Measurements from ENCODE around the gene UQCC2.

UQCC2 gene

DNA sequence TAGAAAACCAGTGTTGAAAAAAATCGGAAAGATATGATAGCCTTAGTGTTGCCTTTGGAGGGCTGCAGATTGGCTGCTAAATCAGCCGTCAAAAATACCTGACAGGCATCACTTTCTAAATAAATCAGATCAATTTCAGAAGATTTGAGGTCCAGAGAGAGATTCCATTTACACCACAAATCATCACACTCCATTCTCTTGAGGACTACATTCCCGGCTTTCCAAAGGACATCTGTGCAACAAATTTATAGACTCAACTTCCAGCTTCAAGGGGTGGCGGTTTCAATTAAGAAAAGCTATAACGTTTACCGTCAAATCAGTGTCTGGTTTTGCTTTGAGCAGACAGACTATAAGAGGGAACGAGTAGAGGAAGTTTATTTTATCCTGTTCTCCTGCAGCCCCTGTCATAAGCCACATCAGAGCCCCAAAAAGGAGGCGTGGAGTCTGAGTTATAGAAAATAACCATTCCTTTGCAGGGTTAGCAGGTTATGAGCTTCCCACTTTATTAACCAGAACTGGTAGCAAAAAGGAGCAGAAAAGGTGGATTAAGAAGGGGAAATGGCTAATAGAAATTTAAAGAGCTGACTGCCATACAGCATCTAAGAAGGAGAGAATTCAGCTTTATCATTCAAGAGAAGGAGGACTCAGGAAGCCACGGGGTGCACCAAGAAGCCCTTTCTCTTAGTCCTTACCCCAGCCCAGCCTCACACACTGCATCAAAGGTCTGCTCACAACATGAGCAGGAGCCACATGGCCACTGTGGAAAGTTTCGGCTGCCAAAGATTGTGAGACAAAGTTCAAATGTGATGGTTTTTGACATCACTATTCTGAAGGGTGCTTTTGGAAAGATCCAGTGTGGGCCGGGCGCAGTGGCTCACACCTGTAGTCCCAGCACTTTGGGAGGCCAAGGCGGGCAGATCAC is 12.9 kb upstream of the UQCC2 start:
- DNase-seq, result no peak

DNA sequence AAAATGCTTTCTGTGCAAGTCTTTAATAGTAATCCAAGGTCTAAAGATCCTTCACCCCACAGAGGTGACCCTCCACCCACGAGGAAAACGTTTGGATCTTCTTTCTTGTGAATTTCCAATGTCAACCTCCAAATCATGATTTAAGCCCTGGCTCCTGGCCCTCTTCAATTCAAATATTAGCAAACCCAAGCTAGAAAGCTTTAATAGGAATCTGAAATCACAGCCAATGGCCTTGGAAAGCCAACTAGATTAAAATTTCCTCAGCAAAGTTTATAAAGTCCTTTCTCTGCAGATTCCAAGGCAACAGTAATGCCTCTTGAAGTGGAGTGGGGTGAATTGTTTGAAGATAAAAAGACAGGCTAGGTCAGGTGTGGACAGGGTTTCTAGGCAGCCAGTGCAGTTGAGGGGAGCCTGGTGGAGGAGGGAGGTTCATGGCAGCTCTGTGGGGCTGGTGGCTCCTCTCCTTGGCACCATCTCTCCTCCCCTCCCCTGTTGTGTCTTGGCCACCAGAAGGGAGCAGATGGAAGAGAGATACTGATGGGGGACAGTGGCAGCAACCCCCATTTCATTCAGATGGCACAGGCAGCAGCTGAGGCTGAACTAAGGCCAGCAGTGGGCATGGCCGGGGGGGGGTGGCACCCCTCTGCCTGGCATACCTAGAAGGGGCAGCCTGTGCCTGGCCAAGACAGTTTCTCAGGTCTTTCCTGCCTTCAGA is 12.0 kb upstream of the UQCC2 start:
- DNase-seq, result no peak

DNA sequence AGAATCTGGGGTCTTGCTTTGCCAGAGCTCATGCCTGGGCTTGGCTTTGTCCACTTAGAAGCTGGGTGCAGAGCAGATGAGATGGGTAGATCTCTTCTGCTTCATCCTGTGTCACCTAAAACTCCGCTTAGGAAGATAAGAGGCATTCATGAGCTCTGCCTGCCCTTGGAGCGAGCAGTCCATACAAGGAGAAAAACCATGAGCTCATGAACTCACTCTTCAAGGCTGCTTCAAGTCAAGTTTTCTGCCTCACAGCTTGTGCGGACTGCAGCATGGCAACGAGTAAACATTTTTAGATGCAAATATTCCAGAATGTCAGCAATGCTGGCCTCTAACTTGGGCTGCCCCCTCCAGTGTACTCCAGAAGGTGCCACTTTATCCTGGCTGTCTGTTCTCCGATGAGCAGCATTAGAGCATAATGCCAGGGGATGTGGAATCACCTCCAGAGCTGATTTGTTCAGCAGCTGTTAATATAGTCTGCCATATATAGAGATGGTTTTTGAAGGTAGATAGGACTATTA is 10.7 kb upstream of the UQCC2 start:
- DNase-seq, result no peak

DNA sequence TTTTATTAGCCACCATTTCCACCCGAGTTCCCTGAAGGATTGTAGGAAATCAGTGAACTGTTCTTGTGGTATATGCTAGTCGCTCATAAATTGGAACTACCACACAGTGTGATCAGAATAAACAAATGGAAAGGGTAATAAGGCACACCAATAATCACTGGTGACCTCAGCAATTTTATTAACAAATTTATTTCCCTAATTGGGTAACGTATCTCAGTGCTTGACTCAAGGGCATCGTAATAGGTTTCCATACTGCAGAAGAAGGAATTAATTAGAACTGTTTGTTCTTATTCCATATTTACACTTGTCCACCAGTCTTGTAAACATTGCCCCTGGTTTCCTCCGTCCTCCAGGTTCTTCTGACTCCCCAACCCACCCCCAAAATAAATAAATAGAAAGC is 10.0 kb upstream of the UQCC2 start:
- no peak for DNase-seq

DNA sequence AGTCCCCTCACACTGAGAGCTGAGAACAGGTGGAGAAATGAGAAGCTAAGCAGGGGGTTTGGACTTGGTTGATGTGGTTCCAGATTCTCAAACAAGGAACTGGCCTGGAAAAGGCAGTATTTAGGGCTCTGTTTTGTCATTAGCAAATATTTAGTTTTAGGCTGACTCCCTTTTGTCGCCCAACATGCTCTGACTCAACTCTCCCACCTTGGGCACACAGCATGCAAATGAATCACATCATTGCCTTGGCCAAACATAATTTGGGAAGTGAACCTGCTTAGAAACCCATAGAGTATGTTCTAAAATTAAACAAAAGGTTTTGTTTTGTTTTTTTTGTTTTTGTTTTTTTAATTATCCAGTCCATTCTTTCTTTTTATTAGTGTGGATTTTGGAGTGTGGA is 9.5 kb upstream of the UQCC2 start:
- DNase-seq, result no peak

DNA sequence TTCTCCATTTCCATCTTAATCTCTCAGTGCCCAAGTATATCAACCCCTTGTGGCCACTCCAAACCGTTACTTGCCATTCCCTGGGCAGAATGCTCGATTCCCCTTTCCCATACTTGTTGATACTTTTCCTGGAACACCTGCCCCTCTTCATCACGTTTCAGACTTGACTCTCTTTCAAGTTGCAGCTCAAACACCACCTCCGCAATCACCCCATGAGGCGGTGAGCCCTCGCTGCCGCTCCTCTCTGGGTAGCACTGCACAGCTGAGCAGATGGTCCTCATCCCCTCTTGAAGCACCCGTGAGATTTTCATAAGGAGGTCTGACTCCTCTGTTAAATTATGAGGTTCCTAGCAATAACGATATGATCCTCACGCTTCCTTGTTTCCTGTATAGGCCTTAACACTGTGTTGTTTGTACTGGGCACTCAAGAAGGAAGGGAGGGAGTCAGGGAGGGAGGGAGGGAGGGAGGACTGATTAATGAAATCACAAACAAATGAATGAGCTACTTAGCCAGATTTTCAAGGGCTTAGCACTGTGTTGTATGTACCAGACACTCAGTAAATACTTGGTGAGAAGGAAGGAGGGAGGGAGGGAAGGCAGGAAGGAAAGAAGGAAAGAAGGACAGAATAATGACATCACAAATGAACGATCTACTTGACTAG is 8.0 kb upstream of the UQCC2 start:
- no peak for DNase-seq

DNA sequence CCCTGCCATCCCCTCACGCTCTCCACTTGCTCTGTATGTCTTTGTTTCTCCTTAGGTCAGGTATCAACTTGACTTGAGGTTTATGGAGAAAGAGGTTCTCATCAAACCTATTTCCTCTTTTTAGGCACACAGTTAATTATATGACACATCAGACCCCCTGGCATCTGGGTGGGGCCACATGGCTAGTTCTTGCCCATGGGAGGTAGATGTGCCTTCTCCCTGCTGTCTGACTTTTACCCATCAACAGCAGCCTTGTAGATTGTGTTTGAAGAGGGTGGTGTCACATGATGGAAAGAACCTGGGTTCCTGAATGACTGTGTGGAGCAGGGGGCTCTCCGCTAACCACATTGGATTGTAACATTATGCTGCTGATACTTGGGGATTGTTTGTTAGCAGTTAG is 7.2 kb upstream of the UQCC2 start:
- no peak for DNase-seq

DNA sequence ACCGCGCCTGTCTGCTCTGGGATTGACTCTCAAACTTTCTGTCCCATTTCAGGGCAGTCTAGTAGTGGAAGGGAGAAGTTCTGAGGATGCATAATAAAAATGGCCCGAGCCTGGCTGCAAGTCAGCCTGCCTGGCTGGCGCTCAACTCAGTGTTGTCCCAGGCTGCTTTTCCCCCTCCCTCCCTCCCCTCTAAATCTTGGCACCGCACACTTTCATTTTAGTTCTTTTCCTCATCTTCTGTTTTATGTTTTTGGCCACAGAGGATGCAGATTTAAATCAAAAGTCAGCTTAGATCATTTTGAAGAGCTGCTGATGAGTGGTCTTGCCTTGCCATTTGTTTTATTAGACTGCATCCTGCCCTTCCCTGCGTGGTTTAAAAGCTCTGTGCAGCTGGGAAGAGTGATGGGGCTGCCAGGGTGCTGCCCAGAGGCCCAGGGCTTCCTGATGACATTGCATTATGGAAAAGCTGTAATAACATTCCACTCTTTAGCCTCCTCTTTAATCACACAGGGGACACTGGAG is 6.5 kb upstream of the UQCC2 start:
- no peak for DNase-seq

DNA sequence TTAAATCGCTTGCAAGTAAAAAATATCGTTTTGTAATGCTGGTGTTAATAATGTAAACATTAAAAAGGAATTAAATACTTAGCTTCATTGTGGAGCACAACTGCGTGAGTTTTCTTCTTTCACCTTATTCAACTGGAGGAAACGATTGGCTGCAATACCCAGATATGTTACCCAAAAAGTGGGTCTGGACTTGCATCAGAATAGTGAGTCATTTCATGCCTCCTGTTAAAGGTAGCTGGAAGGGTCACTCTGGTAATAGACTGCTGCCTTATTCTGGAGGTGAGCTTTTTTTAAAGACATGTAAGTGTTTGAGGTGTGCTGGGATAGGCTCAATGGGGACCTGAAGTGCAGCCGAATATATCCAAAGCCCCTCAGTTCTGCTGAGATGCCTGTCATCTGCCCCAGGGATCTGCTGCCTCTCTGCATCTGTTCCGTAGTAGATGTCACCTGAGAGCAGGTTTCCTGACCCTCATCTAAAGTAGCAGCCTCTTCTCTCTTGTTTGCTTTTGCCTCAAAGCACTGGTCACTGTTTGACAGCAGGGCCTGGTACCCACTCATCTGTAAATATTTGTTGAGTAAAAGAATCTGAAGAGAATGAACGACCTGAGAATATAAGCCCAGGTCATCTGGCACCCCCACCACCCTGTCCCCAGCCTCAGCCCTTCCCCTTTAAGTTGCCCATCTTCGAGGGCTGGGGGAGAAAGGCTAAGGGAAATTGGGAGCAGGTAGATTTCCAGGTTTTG is 5.6 kb upstream of the UQCC2 start:
- DNase-seq, result no peak

DNA sequence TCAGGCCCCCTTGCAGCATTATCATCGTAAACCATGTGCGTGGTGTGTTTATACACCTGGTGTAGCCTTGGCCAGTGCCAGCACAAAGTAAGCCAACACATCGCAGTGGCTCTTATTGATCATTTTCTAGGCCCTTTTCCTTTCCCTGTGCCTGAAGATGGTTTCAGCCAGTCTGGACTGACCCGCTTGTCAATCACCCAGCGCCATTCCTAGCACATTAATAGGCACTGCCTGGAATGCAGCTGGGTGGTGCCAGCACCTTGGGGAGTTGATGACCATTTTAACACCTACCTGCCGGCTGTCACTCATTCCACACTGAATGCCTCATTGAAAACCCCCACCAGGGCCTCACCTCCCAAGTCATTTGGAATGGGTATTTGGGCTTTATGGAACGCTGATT is 4.9 kb upstream of the UQCC2 start:
- DNase-seq, result no peak

DNA sequence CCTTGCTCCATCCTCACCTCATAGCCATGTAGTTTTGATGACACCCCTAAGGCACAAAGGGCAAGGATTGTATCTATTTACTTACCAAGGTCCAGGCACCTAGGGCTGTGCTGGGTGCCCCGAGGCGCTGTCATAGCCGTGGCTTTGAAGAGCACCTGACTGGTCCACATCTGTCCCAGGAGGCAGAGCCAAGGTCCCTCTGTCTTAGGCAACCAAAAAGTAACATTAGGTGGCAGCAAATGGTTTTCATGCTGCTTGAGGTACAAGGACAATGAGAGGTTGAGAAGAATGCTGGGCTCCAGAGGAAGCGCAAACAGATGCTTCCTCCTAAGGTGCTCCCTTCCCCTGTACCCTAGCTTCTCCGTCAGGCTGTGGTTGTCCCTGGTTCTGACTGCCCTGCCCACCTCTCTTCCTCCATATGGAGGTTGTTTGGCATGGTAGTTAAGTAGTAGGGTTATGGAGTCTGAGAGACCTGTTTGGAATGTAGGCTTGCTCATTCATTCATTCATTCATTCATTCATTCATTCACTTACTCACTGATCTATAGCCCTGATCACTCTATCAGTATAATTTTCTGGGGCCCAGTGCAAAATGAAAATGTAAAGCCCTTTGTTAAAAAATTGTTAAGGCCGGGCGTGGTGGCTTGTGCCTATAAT is 3.0 kb upstream of the UQCC2 start:
- DNase-seq, result no peak

DNA sequence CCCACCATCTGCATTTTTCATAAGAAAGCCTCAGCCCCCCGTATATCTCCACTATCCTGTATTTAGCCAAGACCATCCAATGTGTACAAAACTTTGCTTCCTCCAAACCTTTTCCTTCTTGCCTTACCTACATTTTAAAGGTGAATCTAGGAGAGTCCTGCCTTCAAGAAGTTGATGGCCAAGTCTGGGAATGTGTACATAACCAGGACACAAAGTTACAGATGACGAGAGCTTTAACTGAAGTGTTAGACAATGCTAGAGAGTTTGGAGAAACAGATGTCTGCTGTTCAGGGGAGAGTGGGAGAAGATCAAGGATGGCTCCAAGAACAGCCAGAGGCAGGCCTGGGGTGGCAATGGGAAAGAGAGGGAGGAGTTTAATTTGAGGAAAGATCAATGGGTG is 2.3 kb upstream of the UQCC2 start:
- no peak for DNase-seq

DNA sequence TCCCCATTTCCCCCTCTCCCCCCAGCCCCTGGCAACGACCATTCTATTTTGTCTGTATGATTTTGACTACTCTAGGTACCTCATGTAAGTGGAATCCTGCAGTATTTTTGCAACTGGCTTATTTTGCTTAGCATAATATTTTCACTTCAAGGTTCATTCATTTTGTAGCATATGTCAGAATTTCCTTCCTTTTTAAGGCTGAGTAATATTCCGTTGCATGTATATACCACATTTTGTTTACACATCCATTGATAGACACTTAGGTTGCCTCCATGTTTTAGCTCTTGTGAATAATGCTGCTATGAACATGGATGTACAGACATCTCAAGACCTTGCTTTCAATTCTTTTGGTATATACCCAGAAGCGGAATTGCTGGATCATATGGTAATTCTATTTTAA is 1.4 kb upstream of the UQCC2 start:
- DNase-seq, result no peak

DNA sequence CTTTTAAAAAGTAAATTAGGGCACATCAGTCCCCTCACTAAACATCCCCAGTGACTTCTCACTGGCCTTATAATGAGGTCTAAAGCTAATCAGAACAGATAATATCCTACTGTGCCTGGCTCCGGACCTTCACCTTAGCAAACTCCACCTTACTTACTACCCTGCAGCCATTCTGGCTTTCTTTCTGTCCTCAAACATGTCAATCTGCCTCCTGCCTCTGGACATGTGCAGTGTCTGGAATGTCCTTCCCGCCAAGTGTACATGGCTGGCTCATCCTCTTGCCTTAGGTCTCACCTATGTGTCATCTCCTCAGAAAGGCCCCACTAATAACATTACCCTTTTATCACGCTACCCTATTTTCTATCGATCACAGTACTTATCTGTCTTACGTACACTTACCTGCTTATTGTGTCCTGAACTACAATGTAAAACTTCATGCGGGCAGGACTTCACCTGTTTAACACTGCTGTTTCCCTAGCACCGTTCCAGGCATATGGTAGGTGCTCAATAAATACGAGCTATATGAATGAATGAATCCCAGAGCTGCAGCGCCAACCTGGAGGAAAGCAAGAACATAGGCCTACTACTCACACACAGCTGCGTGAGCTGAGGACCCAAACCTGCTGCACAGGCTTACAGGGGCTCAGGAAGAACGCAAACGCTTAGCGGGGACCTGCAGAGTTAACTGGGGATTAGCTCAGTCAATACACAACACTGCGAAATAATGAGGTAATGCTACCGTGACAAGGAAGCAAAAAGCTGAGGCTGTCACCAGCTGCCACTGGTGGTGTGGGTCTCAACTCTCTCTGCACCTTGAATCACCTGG is 991 bp downstream of the UQCC2 start:
- DNase-seq, result no peak

DNA sequence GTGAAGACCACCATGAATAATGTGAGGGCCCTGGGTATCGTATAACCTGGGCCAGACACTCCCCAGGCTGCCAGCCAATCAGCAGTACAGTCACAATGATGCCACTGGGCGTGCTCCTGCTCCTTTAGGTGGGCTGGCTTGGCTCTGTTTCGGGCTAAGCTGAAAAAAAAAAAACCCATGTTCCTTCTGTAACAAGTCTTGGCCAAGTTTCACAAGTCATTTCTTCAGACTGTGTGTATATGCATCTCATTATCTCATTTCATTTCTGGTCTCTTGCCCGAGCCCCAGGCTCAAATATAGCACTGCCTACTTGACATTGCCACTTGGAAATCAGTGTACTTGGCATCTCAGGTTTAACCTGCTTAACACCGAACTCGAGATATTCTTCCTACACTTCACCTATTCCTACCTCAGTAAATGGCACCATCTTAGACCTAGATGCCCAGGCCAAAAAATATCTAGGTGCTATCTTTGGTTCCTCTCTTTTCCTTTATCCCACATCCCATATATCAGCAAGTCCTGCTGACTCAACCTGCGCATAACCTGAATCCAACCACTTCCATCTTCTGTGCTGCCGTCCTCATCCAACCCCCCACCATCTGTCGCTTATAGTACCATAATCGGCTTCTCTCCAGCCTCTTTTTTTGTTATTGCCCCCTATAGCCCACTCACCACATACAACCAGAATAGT is 1.8 kb downstream of the UQCC2 start:
- no peak for DNase-seq

DNA sequence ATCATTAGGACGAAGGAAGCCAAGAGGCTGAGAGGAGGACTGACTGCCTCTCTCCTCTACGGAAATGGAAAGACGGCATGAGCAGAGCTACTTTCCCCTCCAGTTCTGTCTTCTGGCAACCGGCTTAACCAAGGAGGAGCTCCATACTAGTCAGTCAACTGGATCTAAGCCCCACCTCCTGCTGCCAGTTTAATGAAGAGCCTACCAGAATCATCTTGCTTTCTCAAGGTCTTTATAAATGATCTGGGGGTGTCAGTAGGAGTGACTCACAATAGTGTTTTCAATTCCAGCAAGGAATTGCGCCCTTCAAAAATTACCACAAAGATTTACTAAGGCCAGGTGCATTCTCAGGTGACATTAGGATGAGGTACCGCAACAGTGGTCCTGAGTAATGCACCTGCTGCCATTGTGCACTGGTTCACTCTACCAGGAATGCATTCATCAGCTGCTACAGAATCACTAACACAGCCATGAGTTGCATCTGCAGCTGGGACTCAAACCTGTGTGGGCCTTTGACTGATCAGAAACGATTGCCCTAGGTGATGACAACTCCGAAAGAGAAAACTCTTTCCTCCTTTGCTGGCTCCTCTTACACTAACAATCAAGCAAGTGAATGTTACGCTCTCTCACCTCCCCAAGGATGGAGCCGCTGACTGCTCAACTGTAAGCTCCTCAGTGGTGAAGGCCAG is 2.8 kb downstream of the UQCC2 start:
- no peak for DNase-seq

DNA sequence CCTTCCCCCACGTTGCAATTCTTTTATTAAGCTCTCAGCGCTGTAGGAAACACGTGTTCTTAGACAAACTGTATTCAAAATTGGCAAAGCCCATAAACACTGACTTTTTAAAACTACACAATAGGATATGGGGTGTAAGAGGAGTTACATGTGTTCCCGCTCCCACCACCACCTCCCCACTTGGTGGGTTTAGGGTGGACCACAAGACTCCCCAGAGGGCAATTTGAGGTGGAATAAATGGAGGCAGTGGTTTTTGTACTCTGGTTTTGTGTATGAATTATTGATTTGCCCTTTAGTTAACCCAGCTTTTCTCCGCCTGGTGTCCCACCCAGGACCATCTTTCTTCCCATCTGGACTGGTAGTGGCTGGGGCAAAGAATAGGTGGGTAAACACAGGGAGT is 3.7 kb downstream of the UQCC2 start:
- DNase-seq, result no peak

DNA sequence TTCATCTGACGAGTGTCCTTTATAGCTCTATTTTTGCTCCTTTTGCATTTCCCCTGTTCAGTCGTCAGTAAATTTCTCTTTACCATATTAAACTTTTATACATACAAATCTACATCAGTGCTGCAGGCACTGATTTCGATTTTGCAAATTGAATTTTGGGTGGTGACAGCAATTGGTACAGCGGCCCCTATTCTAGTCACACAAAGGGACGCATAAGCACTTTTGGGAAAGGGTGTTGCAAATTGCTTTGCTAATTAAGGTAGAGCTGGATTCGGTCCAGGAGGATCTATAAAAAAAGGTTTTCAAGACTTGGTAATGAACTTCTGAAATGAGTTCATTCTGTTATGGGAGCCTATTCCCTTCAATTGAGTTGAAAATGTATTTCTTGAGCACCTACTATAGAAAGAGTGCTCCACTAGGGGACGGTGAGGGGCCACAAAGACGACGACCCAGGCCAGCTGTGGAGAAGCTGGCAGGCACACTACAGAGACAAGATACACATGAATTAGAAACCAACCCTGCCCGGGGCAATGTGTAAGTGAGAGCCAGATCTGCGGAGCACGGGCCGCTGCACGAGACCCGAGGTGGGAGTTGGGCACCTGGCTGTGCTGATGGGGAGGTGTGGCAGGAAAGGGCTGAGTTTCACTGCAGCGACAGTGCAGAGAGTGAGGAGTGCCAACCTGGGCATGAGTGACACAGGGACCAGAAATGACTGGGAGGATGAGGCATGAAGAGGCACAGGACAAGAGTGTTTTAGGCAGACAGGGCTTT is 5.4 kb downstream of the UQCC2 start:
- DNase-seq, result no peak

DNA sequence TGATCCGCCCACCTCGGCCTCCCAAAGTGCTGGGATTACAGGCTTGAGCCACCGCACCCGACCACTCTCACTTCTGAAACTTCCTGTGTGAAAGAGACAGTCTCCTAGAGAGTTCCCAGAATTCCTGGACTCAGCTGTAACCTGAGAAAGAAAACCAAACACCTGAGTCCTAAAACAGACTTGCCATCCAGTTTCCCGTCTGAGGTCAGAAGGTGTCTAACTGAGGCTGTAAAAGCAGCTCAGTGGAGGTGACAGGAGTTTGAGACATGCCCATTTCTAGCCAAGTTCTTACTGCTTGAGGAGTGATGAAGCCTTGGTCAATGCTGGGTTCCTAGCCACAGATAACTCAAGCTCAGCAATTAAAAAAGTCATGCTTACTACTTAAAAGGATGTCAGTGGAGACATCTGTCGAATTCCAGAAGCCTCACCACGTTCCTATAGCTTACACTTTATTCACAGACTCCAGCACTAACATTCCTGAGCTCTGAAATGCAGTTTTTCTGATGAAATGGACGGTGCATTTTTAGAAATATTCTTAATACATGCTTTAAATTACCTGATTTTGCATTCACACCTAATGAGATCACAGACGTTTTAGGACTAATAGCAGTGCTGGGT is 6.1 kb downstream of the UQCC2 start:
- DNase-seq, result no peak
